Measurements from ENCODE around the gene TTC32.
A peak's percentile ranks its signal among the peaks of the same experiment; 100 is the strongest.

TTC32 gene

GRCh38 chr2:19878268-19879046 is 23.3 kb downstream of the TTC32 start:
- DNase-seq (ENCODE audit: low read depth in 1 of 2, low spot score in 1 of 2), result no peak

GRCh38 chr2:19876751-19877150 is 25.0 kb downstream of the TTC32 start:
- no peak for DNase-seq (ENCODE audit: low read depth in 1 of 2, low spot score in 1 of 2)

DNA sequence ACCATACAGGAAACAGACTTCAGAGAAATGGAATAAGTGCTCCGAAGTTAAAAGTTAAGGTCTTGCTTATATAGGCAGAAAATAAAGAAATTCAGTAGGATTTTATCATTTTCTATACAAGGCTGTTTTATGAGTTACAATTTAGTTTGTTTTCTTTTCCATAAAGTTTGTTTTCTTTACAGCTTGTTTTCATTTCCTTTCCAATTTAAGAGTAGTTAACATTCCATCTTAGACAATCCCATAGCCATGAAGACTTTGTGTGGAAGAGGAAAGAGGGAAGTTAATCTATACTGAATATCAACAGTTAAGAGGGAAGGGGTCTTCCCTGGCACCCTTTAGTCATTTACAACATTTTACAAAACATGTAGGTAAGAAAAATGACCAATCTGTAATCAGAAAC is 26.5 kb downstream of the TTC32 start:
- no peak for DNase-seq (ENCODE audit: low read depth in 1 of 2, low spot score in 1 of 2)

DNA sequence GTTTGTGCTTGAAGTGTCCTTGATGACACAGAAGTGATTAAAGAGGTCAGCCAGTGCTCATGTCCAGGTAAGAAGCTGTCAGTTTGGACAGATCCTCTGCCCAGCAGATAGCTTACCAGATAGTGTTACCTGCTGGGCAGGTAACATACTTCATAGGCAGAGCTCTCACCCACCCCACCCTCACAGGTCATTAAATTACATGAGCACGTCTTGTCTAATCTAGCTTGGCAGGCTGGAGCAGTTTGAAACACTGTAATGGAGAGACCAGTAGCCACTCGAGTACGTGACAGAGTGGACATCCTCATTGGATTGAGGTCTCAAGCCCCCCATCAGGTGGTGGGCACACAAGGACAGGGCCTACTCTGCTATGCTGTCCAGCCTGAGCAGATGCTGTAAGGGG is 27.1 kb downstream of the TTC32 start:
- DNase-seq (ENCODE audit: low read depth in 1 of 2, low spot score in 1 of 2), result no peak

- DNase-seq (ENCODE audit: low read depth in 1 of 2, low spot score in 1 of 2), result no peak
Measured at GRCh38 chr2:19873014-19873413, 28.8 kb downstream of the TTC32 start.

DNA sequence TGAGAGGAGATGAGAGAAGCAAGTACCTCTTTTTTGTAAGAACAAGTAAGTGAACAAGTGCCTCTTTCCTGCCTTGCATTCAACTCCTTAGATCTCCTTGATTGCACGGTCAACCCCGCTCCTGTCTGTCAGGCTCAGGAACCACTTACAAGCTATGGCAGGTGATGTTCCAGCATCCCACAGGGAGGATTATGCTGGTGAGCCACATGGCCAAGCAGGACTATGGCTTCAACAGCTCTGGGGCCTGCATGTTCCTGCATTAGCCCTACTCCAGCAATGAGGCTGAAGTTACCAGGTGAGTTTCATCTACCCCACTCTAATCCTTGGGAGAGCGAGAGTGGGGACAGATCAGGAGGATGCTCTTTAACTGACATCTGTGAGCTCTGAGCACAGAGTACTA is 29.5 kb downstream of the TTC32 start:
- no peak for DNase-seq (ENCODE audit: low read depth in 1 of 2, low spot score in 1 of 2)

DNA sequence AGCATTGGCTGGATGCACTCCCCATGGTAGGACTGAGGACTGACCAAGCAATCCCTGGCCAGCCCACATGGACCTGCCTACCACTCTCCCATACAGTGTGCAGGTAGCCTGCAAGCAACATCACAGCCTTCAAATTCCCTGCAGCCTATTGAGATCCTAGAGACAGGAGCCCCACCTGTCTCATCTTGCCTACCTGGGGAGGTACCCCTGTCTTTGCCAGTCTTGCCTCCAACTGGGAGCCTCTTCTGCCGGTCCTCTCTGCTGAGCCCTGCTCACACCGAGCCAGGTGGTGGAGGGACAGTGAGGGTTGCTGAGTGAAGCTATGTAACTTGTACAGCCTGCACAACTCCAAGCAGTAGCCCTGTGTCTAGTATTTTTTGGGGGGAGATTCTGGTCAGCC is 29.9 kb downstream of the TTC32 start:
- no peak for DNase-seq (ENCODE audit: low read depth in 1 of 2, low spot score in 1 of 2)

- no peak for DNase-seq (ENCODE audit: low read depth in 1 of 2, low spot score in 1 of 2)
Measured at GRCh38 chr2:19870792-19871191, 31.0 kb downstream of the TTC32 start.

DNA sequence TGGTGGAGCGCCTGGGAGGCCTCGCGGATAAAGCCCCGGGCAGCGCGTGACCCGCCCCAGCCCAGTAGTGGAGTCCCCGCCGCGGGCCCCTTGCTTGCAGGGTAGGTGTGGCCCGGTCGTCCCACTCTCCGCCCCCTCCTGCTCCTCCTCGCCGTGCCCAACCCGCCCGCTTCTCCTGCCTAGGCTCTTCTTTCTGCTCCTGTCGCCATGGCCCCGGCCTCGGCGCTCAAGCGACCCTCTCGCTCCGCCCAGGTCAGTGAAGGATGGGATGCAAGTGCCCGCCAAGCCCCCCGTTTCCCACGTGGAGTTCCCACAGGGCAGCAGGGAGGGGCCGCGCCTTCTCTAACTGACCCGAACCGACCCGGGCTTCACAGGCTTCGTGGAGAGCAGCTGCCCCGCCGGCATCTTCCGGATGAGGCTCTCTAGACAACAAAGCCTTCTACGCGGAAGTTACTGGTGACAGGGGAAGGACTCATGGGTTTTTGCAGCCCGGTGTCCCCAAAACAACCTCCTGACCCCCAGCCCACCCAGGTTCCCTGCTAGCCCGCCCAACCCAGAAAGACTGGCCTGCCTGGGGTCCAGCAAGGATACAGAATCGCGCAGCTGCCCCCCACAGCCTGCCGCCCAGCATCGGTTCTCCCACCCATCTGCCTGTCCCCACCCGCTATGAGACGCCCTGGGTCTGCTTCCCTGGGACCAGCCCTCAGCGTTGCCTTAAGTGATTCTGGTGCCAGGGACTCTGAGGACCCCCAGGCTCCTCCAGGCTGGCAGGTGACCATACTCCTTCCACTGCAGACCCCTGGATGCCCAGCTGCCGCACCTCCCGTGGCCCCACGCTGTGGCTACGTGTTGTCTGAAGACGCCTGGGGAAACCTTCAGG is 32.8 kb downstream of the TTC32 start:
- peak; percentile 36 to 42 for DNase-seq (ENCODE audit: low read depth in 1 of 2, low spot score in 1 of 2)

- no peak for DNase-seq (ENCODE audit: low read depth in 1 of 2, low spot score in 1 of 2)
Measured at GRCh38 chr2:19868224-19868623, 33.6 kb downstream of the TTC32 start.

DNA sequence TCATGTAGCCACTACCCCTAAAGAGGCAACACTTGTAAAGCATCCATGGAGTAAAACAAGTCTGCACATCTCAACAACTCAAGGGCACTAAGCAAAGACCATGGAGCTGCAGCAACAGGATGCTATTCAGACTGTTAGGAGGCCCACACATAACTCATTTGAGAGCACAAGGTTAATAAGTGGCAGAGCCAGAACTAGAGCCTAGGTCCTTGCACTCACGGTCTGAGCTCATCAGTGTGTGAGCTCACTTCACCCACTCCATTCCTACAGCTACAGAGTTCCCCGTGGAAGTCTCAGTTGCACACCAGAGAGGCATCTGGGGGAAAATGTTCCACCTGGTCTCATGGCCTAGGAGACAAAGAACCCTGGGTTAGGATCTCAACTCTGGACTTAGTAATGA is 35.0 kb downstream of the TTC32 start:
- no peak for DNase-seq (ENCODE audit: low read depth in 1 of 2, low spot score in 1 of 2)

DNA sequence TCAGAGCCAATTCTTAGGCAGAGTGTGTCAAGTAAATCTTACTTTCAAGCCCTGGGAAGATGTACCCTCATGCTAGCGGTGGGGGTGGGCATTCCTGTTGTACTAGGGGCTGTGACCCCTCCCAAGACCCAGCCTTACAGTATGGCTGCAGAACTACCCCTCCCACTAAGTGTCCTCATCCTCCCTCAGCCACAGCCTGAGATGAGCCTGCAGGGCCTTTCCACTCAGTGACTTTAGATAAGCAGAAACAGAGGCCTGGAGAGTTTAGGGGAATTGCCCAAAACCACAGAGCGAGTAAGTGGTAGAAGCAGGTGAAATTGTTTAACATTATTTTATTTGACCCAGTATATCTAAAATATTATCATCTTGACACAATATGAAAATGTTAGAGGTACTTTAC is 36.6 kb downstream of the TTC32 start:
- DNase-seq (ENCODE audit: low read depth in 1 of 2, low spot score in 1 of 2), result no peak

DNA sequence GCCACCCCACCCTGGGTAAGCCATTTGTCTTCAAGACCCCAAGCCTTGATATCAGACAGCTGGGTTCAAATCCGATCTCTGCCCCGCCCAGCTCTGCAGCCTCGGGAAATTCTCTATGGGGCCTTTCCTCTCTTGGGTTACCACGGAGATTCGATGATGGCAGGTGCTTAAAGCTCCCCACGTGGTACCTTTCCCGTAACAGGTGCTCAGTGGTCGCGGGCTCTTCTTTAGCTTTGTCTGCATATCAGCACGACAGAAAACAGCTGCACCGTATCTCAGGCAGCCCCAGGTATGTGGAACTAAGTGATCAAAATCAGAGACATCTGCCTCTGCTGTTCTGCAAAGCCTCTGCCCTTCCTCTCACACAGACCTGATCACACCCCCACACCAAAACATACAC is 37.4 kb downstream of the TTC32 start:
- DNase-seq (ENCODE audit: low read depth in 1 of 2, low spot score in 1 of 2), result no peak

DNA sequence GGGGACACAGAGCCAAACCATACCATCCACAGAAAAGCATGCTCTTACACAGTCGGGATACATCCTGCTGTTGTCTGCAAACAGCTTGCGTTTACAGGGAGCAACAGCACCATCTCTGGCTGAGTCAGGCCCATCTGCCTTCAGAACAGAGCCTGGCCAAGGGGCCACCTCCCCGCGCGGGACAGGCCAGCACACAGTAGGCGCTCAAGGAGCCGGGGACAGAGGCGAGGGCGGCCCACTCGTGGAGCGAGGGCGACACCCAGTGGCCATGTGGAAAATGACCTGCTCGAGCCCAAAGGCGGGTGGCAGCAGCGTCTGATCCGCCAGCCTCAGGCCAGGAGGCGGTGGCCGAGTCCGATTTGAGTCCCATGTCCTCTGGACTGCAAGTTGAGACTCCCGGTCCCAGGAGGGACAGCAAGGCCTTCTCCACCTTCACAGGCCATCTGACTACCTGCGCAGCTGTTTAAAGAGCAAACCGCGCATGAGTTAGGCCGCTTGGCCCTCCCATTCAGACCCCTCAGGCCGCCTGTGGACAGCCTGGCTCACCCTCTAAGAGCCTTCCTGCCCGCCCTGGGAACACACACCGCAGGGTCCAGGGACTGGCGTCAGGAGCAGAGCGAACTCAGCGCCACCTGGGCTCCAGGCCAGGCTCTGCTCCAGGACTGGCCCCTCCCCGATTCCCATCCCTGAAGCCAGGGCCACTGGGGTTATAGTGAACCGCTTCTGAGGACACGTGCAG is 38.3 kb downstream of the TTC32 start:
- DNase-seq (ENCODE audit: low read depth in 1 of 2, low spot score in 1 of 2), result peak; percentile 51 to 53

GRCh38 chr2:19861813-19862212 is 40.0 kb downstream of the TTC32 start:
- DNase-seq (ENCODE audit: low read depth in 1 of 2, low spot score in 1 of 2), result no peak

- DNase-seq (ENCODE audit: low read depth in 1 of 2, low spot score in 1 of 2), result no peak
Measured at GRCh38 chr2:19860022-19860421, 41.8 kb downstream of the TTC32 start.

GRCh38 chr2:19859565-19859964 is 42.2 kb downstream of the TTC32 start:
- no peak for DNase-seq (ENCODE audit: low read depth in 1 of 2, low spot score in 1 of 2)

GRCh38 chr2:19857806-19858205 is 44.0 kb downstream of the TTC32 start:
- no peak for DNase-seq (ENCODE audit: low read depth in 1 of 2, low spot score in 1 of 2)

GRCh38 chr2:19857100-19857499 is 44.7 kb downstream of the TTC32 start:
- no peak for DNase-seq (ENCODE audit: low read depth in 1 of 2, low spot score in 1 of 2)

DNA sequence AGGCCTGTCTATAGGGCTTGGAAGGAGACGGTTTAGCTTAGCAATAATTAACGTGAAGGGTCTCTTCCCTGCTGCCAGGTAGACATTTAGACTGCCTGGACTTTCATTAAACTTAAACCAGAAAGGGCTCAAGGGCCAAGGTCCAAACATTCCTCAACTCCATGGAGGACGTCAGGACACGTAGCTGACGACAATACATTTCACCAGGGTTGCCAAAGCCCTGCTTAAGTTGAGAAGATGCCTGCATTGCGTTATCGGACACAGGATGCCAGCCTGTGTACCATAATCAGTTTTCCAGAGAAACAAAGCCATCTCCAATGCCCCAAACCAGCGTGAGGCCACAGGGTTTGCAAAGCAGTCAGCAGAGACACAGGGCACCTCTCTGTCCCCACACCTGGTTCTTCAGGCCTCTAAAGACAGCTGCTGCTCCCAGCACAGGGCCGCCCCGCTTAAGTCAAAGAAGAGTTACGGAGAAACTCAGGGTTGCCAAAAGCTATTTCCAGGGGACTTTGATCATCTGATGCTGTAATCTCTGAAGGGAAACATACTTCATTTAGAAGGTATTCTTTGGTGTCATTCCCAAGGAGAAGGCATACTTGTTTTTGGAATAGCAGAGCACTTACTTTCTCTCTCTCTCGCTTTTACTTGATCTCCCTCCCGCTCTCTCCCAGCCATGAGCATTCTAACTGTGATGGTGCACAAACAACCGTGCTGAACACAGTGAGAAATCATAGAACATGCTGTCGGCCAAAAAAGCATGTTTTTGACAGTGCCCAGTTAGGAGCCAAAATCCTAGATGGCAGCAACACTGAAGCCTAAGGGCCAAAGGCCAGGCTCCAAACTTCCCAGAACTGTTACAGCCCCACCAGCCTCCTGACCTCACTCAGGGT is 46.0 kb downstream of the TTC32 start:
- no peak for DNase-seq (ENCODE audit: low read depth in 1 of 2, low spot score in 1 of 2)
